ENCODE measurements around the gene TP53INP2.
"Not testable (repeated sequence)": the region's sequence is repeated elsewhere in the genome, so short reads cannot be mapped to it uniquely, and the experiment has no call there.

The TP53INP2 gene

GRCh38 chr20:34720266-34720665, 16.1 kb downstream of the TP53INP2 start:
- DNase-seq (ENCODE audit: low read depth, low spot score): no peak

DNA sequence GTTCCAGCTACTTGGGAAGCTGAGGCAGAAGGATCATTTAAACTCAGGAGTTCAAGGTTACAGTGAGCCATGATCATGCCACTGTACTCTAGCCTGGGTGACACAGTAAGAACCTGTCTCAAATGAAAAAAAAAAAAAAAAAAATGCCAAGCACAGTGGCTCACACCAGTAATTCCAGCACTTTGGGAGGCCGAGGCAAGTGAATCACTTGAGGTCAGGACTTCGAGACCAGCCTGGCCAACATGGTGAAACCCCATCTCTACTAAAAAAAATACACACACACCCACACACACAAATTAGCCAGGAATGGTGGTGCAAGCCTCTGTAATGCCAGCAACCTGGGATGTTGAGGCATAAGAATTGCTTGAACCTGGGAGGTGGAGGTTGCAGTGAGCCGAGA, 18.4 kb downstream of the TP53INP2 start:
- DNase-seq (ENCODE audit: low read depth, low spot score): not testable (repeated sequence)

DNA sequence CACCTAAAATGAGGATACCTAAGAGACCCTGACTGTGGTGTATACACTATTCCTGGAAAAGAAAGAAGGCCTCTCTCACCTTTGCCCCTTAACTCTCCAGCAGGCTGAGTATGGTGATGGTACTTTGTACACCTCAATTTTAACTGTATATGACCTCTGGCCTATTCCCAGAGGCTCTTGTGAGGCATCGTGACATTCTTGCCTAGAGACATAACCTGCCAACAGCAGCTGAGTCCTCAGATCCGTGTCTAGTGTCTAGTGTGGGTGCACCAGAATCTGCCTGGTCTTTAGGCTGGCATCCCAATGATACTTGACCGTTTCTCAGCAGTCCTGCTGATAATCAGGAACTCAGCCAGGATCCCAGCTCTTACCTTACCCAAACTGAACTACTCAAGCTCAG, 20.0 kb downstream of the TP53INP2 start:
- no peak for DNase-seq (ENCODE audit: low read depth, low spot score)

DNA sequence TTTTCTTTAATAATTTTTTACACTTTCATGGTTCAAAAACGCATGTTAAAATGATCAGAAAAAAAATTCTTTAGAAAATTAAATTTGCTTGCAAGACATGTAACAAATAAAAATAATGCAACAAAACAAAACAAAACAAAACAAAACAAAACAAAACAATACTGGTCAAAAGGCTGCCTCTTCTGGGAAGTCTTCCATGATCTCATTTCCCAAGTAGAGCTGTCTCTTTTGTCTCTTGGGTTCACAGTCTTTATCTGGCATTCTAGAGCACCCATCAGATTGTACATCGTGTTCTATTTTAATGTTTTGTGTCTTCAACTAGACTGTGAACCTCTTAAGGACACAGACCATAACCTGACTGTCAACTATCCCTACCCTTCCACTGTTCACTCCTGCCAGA, 25.3 kb downstream of the TP53INP2 start:
- no peak for DNase-seq (ENCODE audit: low read depth, low spot score)

GRCh38 chr20:34732523-34732922, 28.4 kb downstream of the TP53INP2 start:
- no peak for DNase-seq (ENCODE audit: low read depth, low spot score)

- no peak for DNase-seq (ENCODE audit: low read depth, low spot score)
These were observed 32.1 kb downstream of the TP53INP2 start for GRCh38 chr20:34736106-34736735.

- DNase-seq (ENCODE audit: low read depth, low spot score): no peak
These were observed 38.9 kb downstream of the TP53INP2 start for GRCh38 chr20:34743039-34743438.

DNA sequence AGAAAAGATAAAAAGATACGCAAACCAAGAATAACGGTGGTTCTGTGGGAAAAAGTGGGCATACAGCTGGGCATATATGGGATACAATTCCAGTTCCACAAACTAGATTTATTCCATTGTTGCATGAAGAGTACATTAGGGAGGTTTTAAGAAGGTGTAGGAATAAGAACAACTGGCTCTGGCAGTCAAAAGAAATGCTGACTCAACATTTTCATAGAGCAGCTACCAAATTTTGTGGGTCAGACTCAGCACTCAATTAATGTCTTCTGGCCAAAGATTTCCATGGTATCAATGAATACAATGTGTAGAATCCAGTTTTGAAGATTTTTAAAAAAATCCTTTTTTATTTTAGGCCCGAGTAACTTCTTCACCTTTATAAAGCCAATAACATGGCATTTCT, 40.2 kb downstream of the TP53INP2 start:
- DNase-seq (ENCODE audit: low read depth, low spot score): no peak

DNA sequence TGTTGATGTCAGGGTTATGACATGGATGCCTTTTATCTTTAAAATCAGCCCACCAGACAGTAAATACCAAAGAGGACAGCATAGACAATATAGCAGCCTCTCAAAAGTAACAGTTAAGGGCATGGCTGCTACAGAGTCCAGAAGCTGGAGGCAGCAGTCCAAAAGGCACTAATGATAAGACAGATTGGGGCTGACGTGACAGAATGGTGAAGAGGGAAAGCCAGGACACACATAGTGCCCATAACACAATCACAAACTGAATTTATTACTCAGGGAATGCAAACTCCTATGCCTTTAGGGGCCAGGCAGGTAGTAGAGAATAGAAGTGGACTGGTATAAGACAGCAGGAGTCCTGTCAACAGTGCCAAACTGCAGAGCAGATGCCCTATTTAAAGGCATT, 40.7 kb downstream of the TP53INP2 start:
- no peak for DNase-seq (ENCODE audit: low read depth, low spot score)

DNA sequence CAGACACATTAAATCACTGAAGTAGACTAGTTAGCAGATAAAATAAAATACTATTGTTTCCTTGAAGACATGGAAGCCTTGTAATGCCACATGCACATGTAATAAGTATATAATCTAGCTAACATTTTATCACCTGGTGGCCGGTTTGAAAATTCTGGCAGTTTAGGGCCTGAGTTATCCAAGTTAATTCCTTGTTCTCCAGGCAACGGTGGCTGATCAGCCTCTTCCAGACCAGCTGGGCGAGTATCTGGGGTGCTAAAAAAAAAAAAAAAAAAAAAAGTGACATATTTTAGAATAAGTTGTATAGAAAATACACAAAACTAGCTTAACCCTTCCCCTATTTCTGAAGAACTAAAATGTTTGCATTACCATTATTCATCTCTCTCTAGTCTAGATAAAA, 42.5 kb downstream of the TP53INP2 start:
- DNase-seq (ENCODE audit: low read depth, low spot score): no peak

GRCh38 chr20:34747479-34747878, 43.3 kb downstream of the TP53INP2 start:
- no peak for DNase-seq (ENCODE audit: low read depth, low spot score)

DNA sequence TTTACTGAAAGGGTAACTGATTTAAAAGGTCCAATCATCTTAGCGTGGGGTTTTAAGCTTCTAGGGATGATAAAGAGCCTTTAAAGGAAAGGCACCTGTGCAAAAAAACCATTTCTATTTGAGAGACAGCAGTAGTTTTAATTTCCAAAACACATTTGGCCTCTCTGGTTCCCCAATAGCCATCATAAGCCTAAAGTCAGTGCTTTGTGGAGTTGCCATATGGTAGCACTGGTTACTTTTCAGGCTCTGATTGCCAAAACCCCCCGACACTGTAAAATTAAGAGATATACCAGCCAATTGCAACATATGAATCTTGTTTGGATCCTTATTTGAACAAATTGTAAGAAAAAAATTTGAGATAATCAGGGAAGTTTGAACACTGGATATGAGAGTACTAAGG, 44.6 kb downstream of the TP53INP2 start:
- DNase-seq (ENCODE audit: low read depth, low spot score): no peak

DNA sequence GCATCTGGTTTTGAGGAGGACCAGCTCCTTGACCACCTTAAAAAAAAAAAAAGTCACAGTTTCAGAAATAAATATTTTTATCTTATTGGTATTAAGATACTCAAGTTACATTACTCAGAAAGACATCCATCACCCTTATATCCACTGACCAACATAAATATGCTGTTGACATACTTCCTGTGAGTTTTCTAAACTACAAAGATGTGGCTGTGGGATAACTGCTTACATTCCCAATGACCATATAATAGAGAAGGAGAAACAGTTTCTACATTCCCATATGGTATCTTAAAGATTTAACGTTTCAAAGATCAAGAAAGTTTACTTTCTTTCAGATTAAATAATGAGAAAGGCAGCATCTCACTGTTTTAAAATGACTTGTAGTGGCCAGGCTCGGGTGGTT, 46.3 kb downstream of the TP53INP2 start:
- no peak for DNase-seq (ENCODE audit: low read depth, low spot score)

DNA sequence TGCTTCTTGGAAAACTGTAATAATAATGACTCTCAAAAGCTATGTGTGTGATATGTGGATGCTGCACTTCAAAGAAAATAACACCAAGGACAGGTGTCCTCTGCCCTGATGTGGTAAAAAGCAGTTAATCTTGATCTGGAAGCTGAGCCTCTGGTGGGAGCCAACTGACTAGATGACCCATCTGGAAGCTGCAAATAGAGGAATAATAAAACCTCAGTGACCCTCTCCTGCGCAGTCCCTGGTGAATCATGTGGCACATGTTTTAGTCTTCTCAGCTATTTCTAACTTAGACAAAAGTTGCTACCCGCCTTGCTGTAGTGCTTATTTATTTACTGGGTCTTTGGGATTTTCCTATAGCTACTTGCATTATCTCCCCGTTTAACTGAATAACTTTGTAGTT, 47.3 kb downstream of the TP53INP2 start:
- DNase-seq (ENCODE audit: low read depth, low spot score): no peak

GRCh38 chr20:34753706-34754461, 49.7 kb downstream of the TP53INP2 start:
- DNase-seq (ENCODE audit: low read depth, low spot score): no peak

GRCh38 chr20:34754611-34755010, 50.5 kb downstream of the TP53INP2 start:
- DNase-seq (ENCODE audit: low read depth, low spot score): no peak

GRCh38 chr20:34755367-34755766, 51.2 kb downstream of the TP53INP2 start:
- no peak for DNase-seq (ENCODE audit: low read depth, low spot score)

DNA sequence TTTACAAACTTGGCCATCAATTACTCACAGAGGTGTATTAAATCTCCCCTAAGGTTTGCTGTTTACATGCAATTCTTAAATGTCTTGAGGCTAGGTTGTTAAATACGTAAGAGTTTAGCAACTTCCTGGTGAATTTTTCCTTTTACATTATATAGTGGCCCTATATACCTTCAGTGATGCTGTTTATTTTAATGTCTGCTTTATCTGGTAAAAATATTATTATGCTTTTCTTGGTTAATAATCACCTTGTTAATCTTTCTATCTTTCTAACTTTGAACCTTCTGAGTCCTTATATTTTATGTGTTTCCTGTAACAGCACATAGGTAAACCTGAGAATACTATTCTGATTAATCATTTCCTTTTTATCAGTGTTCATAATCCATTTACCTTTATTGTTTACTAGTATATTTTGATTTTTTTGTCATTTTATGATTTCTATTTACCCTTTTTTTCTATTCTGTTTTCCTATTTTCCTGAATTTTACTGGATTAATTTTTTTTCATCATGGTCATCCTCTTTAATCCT, 57.9 kb downstream of the TP53INP2 start:
- no peak for DNase-seq (ENCODE audit: low read depth, low spot score)
